Skeletal muscle satellite cell (primary cell): ENCODE data around the gene ACHE.
"Not testable (repeated sequence)": the region's sequence is repeated elsewhere in the genome, so short reads cannot be mapped to it uniquely, and the experiment has no call there.

ENCODE experiments used
- H3K27me3 ChIP-seq: 2 replicates; pipeline ENCODE4 v1.7.0; 2013; ENCODE audit warnings: low read length; ENCODE audit not compliant: control insufficient read depth, insufficient read depth
- H3K36me3 ChIP-seq: 2 replicates; pipeline ENCODE4 v1.7.0; 2013; ENCODE audit warnings: mild to moderate bottlenecking, control low read depth, low read length; ENCODE audit not compliant: insufficient read depth
- H3K4me1 ChIP-seq: 2 replicates; pipeline ENCODE4 v1.7.0; 2013; ENCODE audit warnings: low read length; ENCODE audit not compliant: control insufficient read depth, insufficient read depth
- H3K4me2 ChIP-seq: 2 replicates; pipeline ENCODE4 v1.7.0; 2013; ENCODE audit warnings: mild to moderate bottlenecking, low read length
- H3K4me3 ChIP-seq: 2 replicates; pipeline ENCODE4 v1.7.0; 2013; ENCODE audit warnings: low read length
- H3K9ac ChIP-seq: 2 replicates; pipeline ENCODE4 v1.7.0; 2013; ENCODE audit warnings: mild to moderate bottlenecking, low read depth, low read length, moderate library complexity
- H3K9me3 ChIP-seq: replicated peaks from 2 replicates; pipeline ENCODE4 v1.7.0; 2013; ENCODE audit warnings: mild to moderate bottlenecking, control low read depth, low read length

The ACHE gene

GRCh38 chr7:100865938-100866728, 29.6 kb downstream of the ACHE start:
- peak overlapping the region; percentile 96 for H3K4me2 ChIP-seq
- no peaks in the 10 kb centered on the region for H3K27me3 ChIP-seq
- peak overlapping the region; percentile 100 for H3K4me3 ChIP-seq
- H3K9me3 ChIP-seq = no peaks in the 10 kb centered on the region
- peaks cover 26% of the 10 kb centered on the region for H3K36me3 ChIP-seq
- peaks cover 36% of the 10 kb centered on the region for H3K4me1 ChIP-seq
- peak overlapping the region; percentile 100 for H3K9ac ChIP-seq

- H3K27me3 ChIP-seq = no peaks in the 10 kb centered on the region
- peaks cover 27% of the 10 kb centered on the region for H3K36me3 ChIP-seq
- H3K4me1 ChIP-seq = peaks cover 31% of the 10 kb centered on the region
- peak overlapping the region; percentile 96 for H3K4me2 ChIP-seq
- H3K9ac ChIP-seq = peak overlapping the region; percentile 100
- H3K9me3 ChIP-seq = no peaks in the 10 kb centered on the region
- H3K4me3 ChIP-seq = peak overlapping the region; percentile 100
Observed at GRCh38 chr7:100865372-100865911, 30.2 kb downstream of the ACHE start.

GRCh38 chr7:100864263-100864845, 31.3 kb downstream of the ACHE start:
- Histone ChIP-seq H3K27me3 (no peaks in the 10 kb centered on the region), H3K9ac (no peak overlapping the region), H3K4me3 (no peak overlapping the region), H3K4me2 (no peak overlapping the region), H3K36me3 (peaks cover 27% of the 10 kb centered on the region), H3K9me3 (no peaks in the 10 kb centered on the region), H3K4me1 (peaks cover 26% of the 10 kb centered on the region)

- H3K36me3 ChIP-seq = peaks cover 31% of the 10 kb centered on the region
- no peaks in the 10 kb centered on the region for H3K27me3 ChIP-seq
- H3K4me1 ChIP-seq = peaks cover 21% of the 10 kb centered on the region
- H3K9ac ChIP-seq = no peak overlapping the region
- no peaks in the 10 kb centered on the region for H3K9me3 ChIP-seq
- H3K4me2 ChIP-seq = no peak overlapping the region
- H3K4me3 ChIP-seq = no peak overlapping the region
Observed at GRCh38 chr7:100863406-100863950, 32.2 kb downstream of the ACHE start.

GRCh38 chr7:100861616-100861985, 34.1 kb downstream of the ACHE start:
- Histone ChIP-seq H3K4me1 (peaks cover 13% of the 10 kb centered on the region), H3K36me3 (peaks cover 24% of the 10 kb centered on the region), H3K9ac (no peak overlapping the region), H3K9me3 (no peaks in the 10 kb centered on the region), H3K4me3 (no peak overlapping the region), H3K27me3 (no peaks in the 10 kb centered on the region), H3K4me2 (no peak overlapping the region)

- Histone ChIP-seq H3K9me3 (no peaks in the 10 kb centered on the region), H3K4me1 (peaks cover 6% of the 10 kb centered on the region), H3K4me2 (no peak overlapping the region), H3K9ac (no peak overlapping the region), H3K36me3 (peaks cover 24% of the 10 kb centered on the region), H3K27me3 (no peaks in the 10 kb centered on the region), H3K4me3 (no peak overlapping the region)
Observed at GRCh38 chr7:100860702-100861615, 34.7 kb downstream of the ACHE start.

- Histone ChIP-seq H3K4me3 (no peak overlapping the region), H3K27me3 (no peaks in the 10 kb centered on the region), H3K36me3 (peaks cover 24% of the 10 kb centered on the region), H3K4me2 (no peak overlapping the region), H3K9me3 (no peaks in the 10 kb centered on the region), H3K9ac (no peak overlapping the region), H3K4me1 (no peaks in the 10 kb centered on the region)
Observed at GRCh38 chr7:100859856-100860255, 35.8 kb downstream of the ACHE start.

GRCh38 chr7:100856871-100857282, 38.8 kb downstream of the ACHE start:
- Histone ChIP-seq H3K4me2 (no peak overlapping the region), H3K4me1 (peaks cover 7% of the 10 kb centered on the region), H3K36me3 (peaks cover 20% of the 10 kb centered on the region), H3K9ac (no peak overlapping the region), H3K27me3 (no peaks in the 10 kb centered on the region), H3K9me3 (no peaks in the 10 kb centered on the region), H3K4me3 (no peak overlapping the region)

GRCh38 chr7:100855515-100855914, 40.2 kb downstream of the ACHE start:
- H3K4me1 ChIP-seq = peaks cover 7% of the 10 kb centered on the region
- no peak overlapping the region for H3K9ac ChIP-seq
- H3K36me3 ChIP-seq = peaks cover 11% of the 10 kb centered on the region
- no peaks in the 10 kb centered on the region for H3K27me3 ChIP-seq
- no peak overlapping the region for H3K4me3 ChIP-seq
- H3K9me3 ChIP-seq = no peaks in the 10 kb centered on the region
- H3K4me2 ChIP-seq = no peak overlapping the region

- not testable (repeated sequence) for H3K9me3 ChIP-seq, H3K4me1 ChIP-seq, H3K27me3 ChIP-seq, H3K36me3 ChIP-seq, H3K9ac ChIP-seq, H3K4me2 ChIP-seq, H3K4me3 ChIP-seq
Observed at GRCh38 chr7:100854899-100855298, 40.8 kb downstream of the ACHE start.
